ENCODE data around the gene CCDC148. TPM values are rescaled to one million over a fixed set of nuclear protein-coding genes. Genes with fewer than 3 reads are reported as not detected.

CCDC148 gene
- total and polyA plus RNA-seq, 2 experiments from 2014 or later, result 1.2 to 1.8 TPM

DNA sequence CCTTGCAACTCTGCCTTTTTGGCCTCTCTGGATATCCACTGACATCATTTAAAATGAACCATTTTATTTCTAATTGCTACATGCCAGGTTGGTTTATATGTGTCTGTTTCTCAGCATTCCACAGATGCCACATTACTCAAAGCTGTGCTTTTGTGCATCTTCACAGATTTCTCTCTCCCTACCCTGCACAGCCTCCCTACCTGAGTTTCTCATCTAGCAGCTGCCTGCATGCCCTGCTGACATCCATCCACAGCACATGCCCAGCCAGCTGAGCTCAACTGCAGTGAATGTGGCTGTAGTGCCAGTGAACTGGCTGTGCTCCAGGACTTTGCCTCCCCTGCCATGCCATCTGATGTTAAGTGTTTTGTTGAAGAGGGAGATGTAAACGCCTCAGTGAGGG lies 44.7 kb upstream of the CCDC148 start (continued):
- TF ChIP-seq POLR2AphosphoS5 (IDR thresholded peaks at IDR 0.05; ENCODE audit: low read depth) (no peak), EZH2phosphoT487 (IDR thresholded peaks at IDR 0.05; ENCODE audit: unreplicated experiment) (no peak), CREB1 (CRISPR knock-in tag; IDR thresholded peaks at IDR 0.05; ENCODE audit: low read depth) (no peak), STAT1 (IDR thresholded peaks at IDR 0.05; ENCODE audit: unreplicated experiment) (no peak)

DNA sequence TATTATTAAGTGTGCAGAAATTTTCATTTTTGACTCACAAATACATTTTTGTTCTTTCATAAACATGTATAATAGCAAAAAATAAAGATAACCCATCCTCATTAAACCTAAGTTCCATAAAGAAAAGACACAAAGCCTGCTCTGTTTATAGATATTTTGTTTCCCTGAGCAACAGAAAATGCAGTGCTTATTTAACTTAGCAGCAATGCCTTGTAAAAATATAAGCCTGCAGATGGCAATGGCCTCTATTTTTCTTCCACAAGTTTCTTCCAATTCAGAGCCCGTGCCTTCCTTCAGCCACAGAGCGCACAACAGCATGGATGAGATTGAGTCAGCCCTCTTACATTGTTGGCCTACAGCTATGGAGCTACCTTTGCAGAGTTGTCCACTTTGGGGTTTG lies 43.8 kb upstream of the CCDC148 start:
- Mint-ChIP-seq H3K36me3 (ENCODE audit: low read depth) (no peaks in the 10 kb centered on the region; the same call in 2 of the 3 replicates), H3K4me3 (no peak overlapping the region), H3K27me3 (ENCODE audit: insufficient read depth, low read depth, poor library complexity) (no peaks in the 10 kb centered on the region), H3K27ac (no peak overlapping the region), H3K9me3 (no peaks in the 10 kb centered on the region), H3K4me1 (peaks cover 44% of the 10 kb centered on the region)
- Histone ChIP-seq H3K27ac (ENCODE audit: low read depth) (no peak overlapping the region), H3K4me3 (no peak overlapping the region), H3K36me3 (ENCODE audit: insufficient read depth) (no peaks in the 10 kb centered on the region), H3K4me1 (ENCODE audit: insufficient read depth) (peaks cover 33% of the 10 kb centered on the region), H3K4me2 (no peak overlapping the region), H3K27me3 (ENCODE audit: insufficient read depth) (no peaks in the 10 kb centered on the region), H4K20me1 (replicated peaks; ENCODE audit: insufficient read depth) (peaks cover 10% of the 10 kb centered on the region), H3F3A (replicated peaks; ENCODE audit: low read depth) (no peaks in the 10 kb centered on the region), H2AFZ (no peak overlapping the region), H3K9me2 (ENCODE audit: insufficient read depth) (no peaks in the 10 kb centered on the region), H3K79me2 (replicated peaks; ENCODE audit: insufficient read depth) (peaks cover 99% of the 10 kb centered on the region)
- DNase-seq (ENCODE audit: low spot score) (no peak), ATAC-seq (no peak)
- TF ChIP-seq CREB1 (CRISPR knock-in tag; IDR thresholded peaks at IDR 0.05; ENCODE audit: low read depth) (no peak), EZH2 (IDR thresholded peaks at IDR 0.05; ENCODE audit: low read depth, unreplicated experiment) (no peak), JUNB (IDR thresholded peaks at IDR 0.05; ENCODE audit: unreplicated experiment) (no peak), STAT1 (IDR thresholded peaks at IDR 0.05; ENCODE audit: unreplicated experiment) (no peak), ZNF331 (CRISPR knock-in tag; IDR thresholded peaks at IDR 0.05; ENCODE audit: low read depth) (no peak), ZNF114 (CRISPR knock-in tag; IDR thresholded peaks at IDR 0.05) (no peak), EZH2phosphoT487 (IDR thresholded peaks at IDR 0.05; ENCODE audit: unreplicated experiment) (no peak), NANOG (IDR thresholded peaks at IDR 0.05; ENCODE audit: borderline replicate concordance) (no peak), POLR2AphosphoS5 (IDR thresholded peaks at IDR 0.05; ENCODE audit: low read depth) (no peak)
- TF ChIP-seq, protein P1, sequence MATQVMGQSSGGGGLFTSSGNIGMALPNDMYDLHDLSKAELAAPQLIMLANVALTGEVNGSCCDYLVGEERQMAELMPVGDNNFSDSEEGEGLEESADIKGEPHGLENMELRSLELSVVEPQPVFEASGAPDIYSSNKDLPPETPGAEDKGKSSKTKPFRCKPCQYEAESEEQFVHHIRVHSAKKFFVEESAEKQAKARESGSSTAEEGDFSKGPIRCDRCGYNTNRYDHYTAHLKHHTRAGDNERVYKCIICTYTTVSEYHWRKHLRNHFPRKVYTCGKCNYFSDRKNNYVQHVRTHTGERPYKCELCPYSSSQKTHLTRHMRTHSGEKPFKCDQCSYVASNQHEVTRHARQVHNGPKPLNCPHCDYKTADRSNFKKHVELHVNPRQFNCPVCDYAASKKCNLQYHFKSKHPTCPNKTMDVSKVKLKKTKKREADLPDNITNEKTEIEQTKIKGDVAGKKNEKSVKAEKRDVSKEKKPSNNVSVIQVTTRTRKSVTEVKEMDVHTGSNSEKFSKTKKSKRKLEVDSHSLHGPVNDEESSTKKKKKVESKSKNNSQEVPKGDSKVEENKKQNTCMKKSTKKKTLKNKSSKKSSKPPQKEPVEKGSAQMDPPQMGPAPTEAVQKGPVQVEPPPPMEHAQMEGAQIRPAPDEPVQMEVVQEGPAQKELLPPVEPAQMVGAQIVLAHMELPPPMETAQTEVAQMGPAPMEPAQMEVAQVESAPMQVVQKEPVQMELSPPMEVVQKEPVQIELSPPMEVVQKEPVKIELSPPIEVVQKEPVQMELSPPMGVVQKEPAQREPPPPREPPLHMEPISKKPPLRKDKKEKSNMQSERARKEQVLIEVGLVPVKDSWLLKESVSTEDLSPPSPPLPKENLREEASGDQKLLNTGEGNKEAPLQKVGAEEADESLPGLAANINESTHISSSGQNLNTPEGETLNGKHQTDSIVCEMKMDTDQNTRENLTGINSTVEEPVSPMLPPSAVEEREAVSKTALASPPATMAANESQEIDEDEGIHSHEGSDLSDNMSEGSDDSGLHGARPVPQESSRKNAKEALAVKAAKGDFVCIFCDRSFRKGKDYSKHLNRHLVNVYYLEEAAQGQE (IDR thresholded peaks at IDR 0.05; ENCODE audit: unreplicated experiment), result no peak
- TF ChIP-seq, protein P2, sequence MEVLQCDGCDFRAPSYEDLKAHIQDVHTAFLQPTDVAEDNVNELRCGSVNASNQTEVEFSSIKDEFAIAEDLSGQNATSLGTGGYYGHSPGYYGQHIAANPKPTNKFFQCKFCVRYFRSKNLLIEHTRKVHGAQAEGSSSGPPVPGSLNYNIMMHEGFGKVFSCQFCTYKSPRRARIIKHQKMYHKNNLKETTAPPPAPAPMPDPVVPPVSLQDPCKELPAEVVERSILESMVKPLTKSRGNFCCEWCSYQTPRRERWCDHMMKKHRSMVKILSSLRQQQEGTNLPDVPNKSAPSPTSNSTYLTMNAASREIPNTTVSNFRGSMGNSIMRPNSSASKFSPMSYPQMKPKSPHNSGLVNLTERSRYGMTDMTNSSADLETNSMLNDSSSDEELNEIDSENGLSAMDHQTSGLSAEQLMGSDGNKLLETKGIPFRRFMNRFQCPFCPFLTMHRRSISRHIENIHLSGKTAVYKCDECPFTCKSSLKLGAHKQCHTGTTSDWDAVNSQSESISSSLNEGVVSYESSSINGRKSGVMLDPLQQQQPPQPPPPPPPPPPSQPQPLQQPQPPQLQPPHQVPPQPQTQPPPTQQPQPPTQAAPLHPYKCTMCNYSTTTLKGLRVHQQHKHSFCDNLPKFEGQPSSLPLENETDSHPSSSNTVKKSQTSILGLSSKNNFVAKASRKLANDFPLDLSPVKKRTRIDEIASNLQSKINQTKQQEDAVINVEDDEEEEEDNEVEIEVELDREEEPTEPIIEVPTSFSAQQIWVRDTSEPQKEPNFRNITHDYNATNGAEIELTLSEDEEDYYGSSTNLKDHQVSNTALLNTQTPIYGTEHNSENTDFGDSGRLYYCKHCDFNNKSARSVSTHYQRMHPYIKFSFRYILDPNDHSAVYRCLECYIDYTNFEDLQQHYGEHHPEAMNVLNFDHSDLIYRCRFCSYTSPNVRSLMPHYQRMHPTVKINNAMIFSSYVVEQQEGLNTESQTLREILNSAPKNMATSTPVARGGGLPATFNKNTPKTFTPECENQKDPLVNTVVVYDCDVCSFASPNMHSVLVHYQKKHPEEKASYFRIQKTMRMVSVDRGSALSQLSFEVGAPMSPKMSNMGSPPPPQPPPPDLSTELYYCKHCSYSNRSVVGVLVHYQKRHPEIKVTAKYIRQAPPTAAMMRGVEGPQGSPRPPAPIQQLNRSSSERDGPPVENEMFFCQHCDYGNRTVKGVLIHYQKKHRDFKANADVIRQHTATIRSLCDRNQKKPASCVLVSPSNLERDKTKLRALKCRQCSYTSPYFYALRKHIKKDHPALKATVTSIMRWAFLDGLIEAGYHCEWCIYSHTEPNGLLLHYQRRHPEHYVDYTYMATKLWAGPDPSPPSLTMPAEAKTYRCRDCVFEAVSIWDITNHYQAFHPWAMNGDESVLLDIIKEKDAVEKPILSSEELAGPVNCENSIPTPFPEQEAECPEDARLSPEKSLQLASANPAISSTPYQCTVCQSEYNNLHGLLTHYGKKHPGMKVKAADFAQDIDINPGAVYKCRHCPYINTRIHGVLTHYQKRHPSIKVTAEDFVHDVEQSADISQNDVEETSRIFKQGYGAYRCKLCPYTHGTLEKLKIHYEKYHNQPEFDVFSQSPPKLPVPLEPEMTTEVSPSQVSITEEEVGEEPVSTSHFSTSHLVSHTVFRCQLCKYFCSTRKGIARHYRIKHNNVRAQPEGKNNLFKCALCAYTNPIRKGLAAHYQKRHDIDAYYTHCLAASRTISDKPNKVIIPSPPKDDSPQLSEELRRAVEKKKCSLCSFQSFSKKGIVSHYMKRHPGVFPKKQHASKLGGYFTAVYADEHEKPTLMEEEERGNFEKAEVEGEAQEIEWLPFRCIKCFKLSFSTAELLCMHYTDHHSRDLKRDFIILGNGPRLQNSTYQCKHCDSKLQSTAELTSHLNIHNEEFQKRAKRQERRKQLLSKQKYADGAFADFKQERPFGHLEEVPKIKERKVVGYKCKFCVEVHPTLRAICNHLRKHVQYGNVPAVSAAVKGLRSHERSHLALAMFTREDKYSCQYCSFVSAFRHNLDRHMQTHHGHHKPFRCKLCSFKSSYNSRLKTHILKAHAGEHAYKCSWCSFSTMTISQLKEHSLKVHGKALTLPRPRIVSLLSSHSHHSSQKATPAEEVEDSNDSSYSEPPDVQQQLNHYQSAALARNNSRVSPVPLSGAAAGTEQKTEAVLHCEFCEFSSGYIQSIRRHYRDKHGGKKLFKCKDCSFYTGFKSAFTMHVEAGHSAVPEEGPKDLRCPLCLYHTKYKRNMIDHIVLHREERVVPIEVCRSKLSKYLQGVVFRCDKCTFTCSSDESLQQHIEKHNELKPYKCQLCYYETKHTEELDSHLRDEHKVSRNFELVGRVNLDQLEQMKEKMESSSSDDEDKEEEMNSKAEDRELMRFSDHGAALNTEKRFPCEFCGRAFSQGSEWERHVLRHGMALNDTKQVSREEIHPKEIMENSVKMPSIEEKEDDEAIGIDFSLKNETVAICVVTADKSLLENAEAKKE (CRISPR knock-in tag; IDR thresholded peaks at IDR 0.05), result no peak
- TF ChIP-seq, protein P3, sequence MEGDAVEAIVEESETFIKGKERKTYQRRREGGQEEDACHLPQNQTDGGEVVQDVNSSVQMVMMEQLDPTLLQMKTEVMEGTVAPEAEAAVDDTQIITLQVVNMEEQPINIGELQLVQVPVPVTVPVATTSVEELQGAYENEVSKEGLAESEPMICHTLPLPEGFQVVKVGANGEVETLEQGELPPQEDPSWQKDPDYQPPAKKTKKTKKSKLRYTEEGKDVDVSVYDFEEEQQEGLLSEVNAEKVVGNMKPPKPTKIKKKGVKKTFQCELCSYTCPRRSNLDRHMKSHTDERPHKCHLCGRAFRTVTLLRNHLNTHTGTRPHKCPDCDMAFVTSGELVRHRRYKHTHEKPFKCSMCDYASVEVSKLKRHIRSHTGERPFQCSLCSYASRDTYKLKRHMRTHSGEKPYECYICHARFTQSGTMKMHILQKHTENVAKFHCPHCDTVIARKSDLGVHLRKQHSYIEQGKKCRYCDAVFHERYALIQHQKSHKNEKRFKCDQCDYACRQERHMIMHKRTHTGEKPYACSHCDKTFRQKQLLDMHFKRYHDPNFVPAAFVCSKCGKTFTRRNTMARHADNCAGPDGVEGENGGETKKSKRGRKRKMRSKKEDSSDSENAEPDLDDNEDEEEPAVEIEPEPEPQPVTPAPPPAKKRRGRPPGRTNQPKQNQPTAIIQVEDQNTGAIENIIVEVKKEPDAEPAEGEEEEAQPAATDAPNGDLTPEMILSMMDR (conservative IDR thresholded peaks at IDR 0.05; ENCODE audit: low read depth in 2 of 2), result no peak
- TF ChIP-seq, protein P4, sequence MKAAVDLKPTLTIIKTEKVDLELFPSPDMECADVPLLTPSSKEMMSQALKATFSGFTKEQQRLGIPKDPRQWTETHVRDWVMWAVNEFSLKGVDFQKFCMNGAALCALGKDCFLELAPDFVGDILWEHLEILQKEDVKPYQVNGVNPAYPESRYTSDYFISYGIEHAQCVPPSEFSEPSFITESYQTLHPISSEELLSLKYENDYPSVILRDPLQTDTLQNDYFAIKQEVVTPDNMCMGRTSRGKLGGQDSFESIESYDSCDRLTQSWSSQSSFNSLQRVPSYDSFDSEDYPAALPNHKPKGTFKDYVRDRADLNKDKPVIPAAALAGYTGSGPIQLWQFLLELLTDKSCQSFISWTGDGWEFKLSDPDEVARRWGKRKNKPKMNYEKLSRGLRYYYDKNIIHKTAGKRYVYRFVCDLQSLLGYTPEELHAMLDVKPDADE (IDR thresholded peaks at IDR 0.05), result no peak

Measured in GM23338 (cell line).